Measurements from ENCODE around the gene RHBDL2. TPM values are rescaled to one million over a fixed set of nuclear protein-coding genes. Genes with fewer than 3 reads are reported as not detected.
"Not testable (repeated sequence)": the region's sequence is repeated elsewhere in the genome, so short reads cannot be mapped to it uniquely, and the experiment has no call there.

Gene RHBDL2, protein sequence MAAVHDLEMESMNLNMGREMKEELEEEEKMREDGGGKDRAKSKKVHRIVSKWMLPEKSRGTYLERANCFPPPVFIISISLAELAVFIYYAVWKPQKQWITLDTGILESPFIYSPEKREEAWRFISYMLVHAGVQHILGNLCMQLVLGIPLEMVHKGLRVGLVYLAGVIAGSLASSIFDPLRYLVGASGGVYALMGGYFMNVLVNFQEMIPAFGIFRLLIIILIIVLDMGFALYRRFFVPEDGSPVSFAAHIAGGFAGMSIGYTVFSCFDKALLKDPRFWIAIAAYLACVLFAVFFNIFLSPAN
- not detected for total RNA-seq
- long read RNA-seq: 0 reads

DNA sequence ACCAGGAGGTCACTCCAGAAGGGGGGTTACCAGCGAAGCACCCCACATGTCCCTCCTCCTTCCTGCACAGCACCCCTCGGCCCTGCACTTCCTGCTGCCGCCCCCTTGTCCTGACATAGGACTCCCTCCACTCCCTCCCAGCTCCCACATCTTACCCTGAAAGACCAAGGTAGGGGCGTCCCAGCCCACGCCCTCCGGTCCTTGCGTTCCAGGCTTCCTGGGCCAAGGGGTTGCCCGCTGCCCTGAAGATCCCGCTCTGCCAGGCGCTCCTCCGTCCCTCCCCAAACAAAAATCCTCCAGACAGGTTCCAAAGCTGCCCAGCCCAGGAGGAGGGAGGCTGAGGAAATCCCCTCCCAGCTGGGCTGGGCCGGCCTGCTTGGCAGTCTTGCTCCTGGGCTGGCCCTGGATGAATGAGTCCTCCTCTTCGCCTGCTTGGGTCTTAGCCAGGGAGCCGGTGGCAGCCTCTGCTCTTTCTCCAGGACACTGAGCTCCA, at the start of gene RHBDL2:
RHBDL2 (minus strand) TSS at position 304 of the 493 bp plus-strand sequence. CDS start 22,618 bp downstream, outside the sequence.
- peak; percentile 69 for DNase-seq
- ATAC-seq: peak; percentile 97
- intact Hi-C loops (cut with micrococcal nuclease): no loop called here

DNA sequence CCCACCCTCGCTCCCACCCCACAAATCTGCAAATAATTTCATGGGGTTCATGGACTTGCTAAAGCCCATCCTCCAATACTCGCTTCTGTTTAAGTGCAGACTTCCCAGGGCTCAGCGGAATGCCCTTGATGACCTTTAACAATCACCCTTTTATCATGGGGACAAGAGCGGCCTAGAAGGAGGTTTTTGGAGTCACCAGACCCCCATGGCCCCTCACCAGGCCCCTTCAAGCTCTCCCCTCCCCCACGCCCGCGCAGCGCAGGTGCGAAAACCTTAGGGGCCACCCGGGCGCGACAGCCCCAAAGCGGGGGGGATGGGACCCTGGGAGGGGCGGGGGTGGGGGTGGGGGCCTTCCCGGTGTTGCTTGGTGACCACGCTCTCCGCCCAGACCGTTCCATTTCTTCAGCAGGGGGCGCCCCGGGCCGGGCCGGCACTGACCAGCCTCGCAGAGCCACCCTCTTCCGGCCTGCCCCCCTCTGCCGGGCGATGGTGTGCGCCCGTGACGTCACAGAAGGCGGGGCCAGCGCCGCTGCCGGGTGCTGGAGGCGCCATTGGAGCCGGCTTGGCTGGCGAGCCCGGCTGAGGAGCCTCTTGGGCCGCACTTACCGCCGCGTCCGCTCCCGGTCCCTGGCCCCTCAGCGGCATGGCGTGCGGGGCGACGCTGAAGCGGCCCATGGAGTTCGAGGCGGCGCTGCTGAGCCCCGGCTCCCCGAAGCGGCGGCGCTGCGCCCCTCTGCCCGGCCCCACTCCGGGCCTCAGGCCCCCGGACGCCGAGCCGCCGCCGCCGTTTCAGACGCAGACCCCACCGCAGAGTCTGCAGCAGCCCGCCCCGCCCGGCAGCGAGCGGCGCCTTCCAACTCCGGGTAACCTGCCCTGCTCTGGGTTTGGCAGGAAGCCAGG, 49.4 kb upstream of the RHBDL2 start, which contains the start of gene AKIRIN1:
AKIRIN1 (plus strand) TSS at position 539 of the 900 bp plus-strand sequence; CDS start at position 644, 105 bp downstream.
- intact Hi-C loops (cut with micrococcal nuclease): no loop called here
- ATAC-seq: peak; percentile 97
- peak; percentile 99 for DNase-seq

DNA sequence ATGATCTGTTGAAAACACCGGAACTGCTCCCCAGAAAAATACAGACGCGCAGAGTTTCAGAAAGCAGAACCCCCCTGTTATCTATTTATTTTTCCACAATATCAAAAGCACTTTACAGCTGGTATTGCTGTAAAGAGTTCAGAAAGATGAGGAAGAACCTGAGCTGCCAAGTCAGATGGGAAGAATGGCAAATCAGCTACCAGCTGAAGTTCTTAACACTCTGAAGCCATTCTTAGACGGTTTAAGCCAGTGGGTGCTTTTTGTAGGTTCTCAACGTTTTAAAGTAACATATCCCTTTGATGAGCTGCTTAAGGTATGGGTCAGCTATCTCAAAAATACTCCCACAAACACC, 48.7 kb upstream of the RHBDL2 start:
- no peak for DNase-seq
- ATAC-seq: no peak
- intact Hi-C loops (cut with micrococcal nuclease): no loop called here

GRCh38 chr1:38989979-38990378, 48.3 kb upstream of the RHBDL2 start:
- intact Hi-C loops (cut with micrococcal nuclease): no loop called here
- no peak for DNase-seq
- no peak for ATAC-seq

DNA sequence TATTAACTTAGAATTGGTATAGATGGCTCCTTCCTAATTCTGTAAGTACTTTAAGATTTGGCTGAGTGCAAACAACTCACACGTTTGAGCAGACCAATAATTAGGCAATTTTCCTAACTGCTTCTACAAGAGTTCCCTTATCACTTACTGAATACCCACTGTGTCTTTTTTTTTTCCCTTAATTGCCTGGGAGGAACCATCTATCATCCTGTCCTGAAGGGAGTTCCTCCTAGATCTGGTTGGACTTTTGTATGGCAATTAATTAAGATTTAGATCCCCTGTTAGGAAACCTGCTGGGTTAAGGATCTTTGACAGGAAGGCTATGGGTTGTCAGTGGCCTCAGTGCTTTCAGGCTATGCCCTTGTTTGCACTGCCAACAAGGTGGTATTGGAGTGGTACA, 37.8 kb upstream of the RHBDL2 start:
- intact Hi-C loops (cut with micrococcal nuclease); DNase-seq; ATAC-seq: not testable (repeated sequence)

DNA sequence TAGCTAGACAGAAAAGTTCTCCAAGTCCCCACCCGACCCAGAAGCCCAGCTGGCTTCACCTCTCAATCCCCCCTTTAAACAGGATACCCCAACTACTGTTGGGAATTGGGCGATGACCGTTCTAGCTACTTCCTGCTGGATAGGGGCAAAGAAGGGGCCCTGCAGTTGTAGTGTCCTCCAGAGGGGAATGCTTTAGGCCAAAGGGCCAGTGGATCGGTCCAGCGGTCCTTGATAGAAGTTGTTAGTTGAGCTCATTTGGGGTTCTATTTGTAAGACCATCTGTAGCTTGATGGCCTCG, 36.6 kb upstream of the RHBDL2 start:
- ATAC-seq; DNase-seq; intact Hi-C loops (cut with micrococcal nuclease): not testable (repeated sequence)

GRCh38 chr1:38977399-38978244, 36.0 kb upstream of the RHBDL2 start:
- intact Hi-C loops (cut with micrococcal nuclease); DNase-seq; ATAC-seq: not testable (repeated sequence)

GRCh38 chr1:38973659-38974437, 32.2 kb upstream of the RHBDL2 start:
- peak; percentile 85 for ATAC-seq
- intact Hi-C loops (cut with micrococcal nuclease): no loop called here
- DNase-seq: peak; percentile 45

GRCh38 chr1:38973145-38973544, 31.5 kb upstream of the RHBDL2 start:
- intact Hi-C loops (cut with micrococcal nuclease); ATAC-seq: not testable (repeated sequence)

DNA sequence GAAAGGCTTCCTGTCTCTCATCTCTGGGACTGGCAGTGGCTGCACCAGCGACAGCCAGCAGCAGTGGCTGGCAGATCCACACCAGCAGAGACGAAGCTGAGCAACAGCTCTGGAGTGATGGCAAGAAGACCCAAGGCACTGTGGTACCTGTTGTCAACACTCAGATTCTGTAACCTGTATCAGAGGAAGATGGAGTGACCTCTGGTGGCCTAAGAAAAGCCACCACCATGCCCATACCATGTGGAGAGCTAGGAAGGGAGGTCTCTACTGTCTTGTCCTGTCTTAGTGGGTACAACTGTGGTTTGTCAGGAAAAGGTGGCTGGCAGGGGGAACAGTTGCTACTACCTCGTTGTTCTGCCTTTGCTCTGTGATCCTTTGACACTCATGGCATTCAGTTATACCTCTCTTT, 22.5 kb upstream of the RHBDL2 start:
- no peak for ATAC-seq
- intact Hi-C loops (cut with micrococcal nuclease): no loop called here

More at GRCh38 chr1:38973145-38973544, 31.5 kb upstream of the RHBDL2 start:
- DNase-seq: not testable (repeated sequence)

DNA sequence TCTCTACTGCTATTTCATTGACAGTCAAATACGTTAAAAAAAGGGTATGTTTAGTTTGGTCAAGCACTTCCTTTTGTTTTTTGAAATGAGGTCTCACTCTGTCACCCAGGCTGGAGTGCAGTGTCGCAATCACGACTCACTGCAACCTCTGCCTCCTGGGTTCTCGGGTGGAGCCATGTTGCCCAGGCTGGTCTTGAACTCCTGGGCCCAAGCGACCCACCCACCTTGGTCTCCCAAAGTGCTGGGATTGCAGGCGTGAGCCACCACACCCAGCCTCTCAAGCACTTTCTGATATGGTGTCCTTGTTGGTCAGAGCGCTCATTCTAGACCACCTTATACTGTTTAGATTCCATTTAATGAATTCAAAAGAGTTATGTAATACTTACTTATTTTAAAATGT, 20.9 kb upstream of the RHBDL2 start:
- DNase-seq: no peak
- ATAC-seq: no peak
- intact Hi-C loops (cut with micrococcal nuclease): no loop called here

More for the DNA sequence above, 22.5 kb upstream of the RHBDL2 start:
- DNase-seq: no peak

- DNase-seq: no peak
- ATAC-seq: no peak
- intact Hi-C loops (cut with micrococcal nuclease): no loop called here
These were observed 20.5 kb upstream of the RHBDL2 start for GRCh38 chr1:38962113-38962512.

- ATAC-seq (no peak), DNase-seq (no peak)
- intact Hi-C loops (cut with micrococcal nuclease): no loop called here
These were observed 17.3 kb upstream of the RHBDL2 start for GRCh38 chr1:38958967-38959366.

DNA sequence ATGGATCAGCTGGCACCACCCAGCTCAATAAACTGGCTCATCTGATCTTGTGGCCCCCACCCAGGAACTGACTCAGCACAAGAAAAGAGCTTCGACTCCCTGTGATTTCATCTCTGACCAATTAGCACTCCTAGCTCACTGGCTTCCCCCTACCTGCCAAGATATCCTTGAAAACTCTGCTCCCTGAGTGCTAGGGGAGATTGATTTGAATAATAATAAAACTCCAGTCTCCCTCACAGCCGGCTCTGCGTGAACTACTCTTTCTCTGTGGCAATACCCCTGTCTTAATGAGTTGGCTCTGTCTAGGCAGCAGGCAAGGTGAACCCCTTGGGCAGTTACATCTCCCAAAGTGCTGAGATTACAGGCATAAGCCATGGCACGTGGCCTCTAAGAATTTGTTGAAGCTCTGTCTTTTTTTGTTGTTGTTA, 11.8 kb upstream of the RHBDL2 start:
- ATAC-seq (no peak), DNase-seq (no peak)
- intact Hi-C loops (cut with micrococcal nuclease): no loop called here

GRCh38 chr1:38950553-38950952, 8.9 kb upstream of the RHBDL2 start:
- intact Hi-C loops (cut with micrococcal nuclease): no loop called here
- DNase-seq (no peak), ATAC-seq (no peak)

GRCh38 chr1:38944547-38944946, 2.9 kb upstream of the RHBDL2 start:
- intact Hi-C loops (cut with micrococcal nuclease): no loop called here
- ATAC-seq: no peak
- DNase-seq: no peak

DNA sequence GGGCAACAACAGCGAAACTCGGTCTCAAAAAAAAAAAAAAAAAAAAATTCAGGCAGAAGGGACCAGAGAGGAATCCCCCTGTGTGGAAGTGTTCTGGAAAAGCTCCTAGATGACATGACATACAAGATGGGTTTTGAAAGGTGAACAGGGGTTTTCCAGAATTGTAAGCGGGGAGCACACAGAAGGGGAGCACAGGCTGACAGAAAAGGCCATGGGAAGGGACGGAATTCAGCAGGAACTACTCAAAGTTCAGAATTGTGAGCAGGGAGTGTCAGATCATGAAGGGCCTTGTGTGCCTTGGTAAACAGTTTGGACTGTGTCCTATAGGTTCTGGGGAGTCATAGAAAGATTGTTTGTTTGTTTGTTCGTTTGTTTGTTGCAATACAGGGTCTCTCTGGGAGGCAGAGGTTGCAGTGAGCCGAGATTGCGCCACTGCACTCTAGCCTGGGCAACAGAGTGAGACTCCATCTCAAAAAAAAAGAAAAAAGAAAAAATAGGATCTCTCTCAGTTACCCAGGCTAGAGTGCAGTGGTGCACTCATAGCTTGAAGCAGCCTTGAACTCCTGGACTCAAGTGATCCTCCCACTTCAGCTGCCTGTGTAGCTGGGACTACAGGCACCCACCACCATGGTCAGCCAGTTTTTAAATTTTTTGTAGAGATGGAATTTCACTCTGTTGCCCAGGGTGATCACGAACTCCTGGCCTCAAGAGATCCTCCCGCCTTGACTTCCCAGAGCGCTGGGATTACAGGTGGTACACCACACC, 1.2 kb upstream of the RHBDL2 start:
- DNase-seq: no peak
- no peak for ATAC-seq
- intact Hi-C loops (cut with micrococcal nuclease): no loop called here

GRCh38 chr1:38941093-38941492, 537 bp downstream of the RHBDL2 start:
- ATAC-seq (no peak), DNase-seq (no peak)
- intact Hi-C loops (cut with micrococcal nuclease): no loop called here

Measured in left ventricle myocardium superior (tissue), 1 donor.